ENCODE measurements around the gene FOXB2. TPM values are rescaled to one million over a fixed set of nuclear protein-coding genes. Genes with fewer than 3 reads are reported as not detected.

FOXB2 gene
- total RNA-seq, 2 donors from 2014 or later = not detected

DNA sequence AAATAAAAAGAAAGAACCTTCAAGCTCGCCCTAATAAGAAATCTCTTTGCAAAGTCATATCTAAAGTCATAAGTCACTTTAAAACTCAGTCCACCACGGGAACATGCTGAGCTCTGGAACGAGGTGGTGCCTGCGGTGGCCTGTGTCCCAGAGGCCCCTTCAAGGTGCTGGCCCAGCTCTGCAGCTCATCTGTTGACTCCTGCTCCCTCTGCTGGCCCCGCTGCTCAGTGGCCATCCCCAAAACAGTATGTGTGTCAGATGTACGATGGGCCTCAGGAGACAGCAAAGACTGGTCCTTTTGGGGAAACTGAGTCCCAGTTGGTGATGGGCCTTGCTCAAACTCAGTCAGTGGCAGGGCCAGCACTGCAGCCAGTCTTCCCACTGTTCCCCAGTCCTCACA is 22.8 kb upstream of the FOXB2 start:
- WGBS, 2 experiments (ENCODE audit: insufficient coverage in 1 of 2, insufficient read length in 1 of 2) = 44 to 45% methylated on average over 5 to 6 of the region's 6 CpGs
- no peak overlapping the region for H3K4me3 ChIP-seq (ENCODE audit: low read length)
- no peak overlapping the region for H3K9ac ChIP-seq (ENCODE audit: extremely low read depth, low read length, poor library complexity, severe bottlenecking)
- no peak overlapping the region for H3K27ac ChIP-seq (ENCODE audit: low read depth, low read length)
- Mint-ChIP-seq H3K27ac (no peak overlapping the region), H3K36me3 (ENCODE audit: low read depth) (no peaks in the 10 kb centered on the region), H3K4me1 (no peaks in the 10 kb centered on the region), H3K27me3 (ENCODE audit: insufficient read depth) (peaks cover 3% of the 10 kb centered on the region), H3K9me3 (no peaks in the 10 kb centered on the region), H3K4me3 (no peak overlapping the region)
- no peaks in the 10 kb centered on the region for H3K4me1 ChIP-seq (ENCODE audit: control insufficient read depth, insufficient read depth, low read length)
- no peaks in the 10 kb centered on the region for H3K9me3 ChIP-seq (ENCODE audit: control insufficient read depth, low read length)
- DNase-seq = peak; percentile 90
- peak; percentile 87 for TF ChIP-seq CTCF (conservative IDR thresholded peaks at IDR 0.05)
- H3K36me3 ChIP-seq (ENCODE audit: control insufficient read depth, insufficient read depth, low read length) = no peaks in the 10 kb centered on the region
- H3K27me3 ChIP-seq (ENCODE audit: control insufficient read depth, insufficient read depth, low read length, poor library complexity, severe bottlenecking) = no peaks in the 10 kb centered on the region

DNA sequence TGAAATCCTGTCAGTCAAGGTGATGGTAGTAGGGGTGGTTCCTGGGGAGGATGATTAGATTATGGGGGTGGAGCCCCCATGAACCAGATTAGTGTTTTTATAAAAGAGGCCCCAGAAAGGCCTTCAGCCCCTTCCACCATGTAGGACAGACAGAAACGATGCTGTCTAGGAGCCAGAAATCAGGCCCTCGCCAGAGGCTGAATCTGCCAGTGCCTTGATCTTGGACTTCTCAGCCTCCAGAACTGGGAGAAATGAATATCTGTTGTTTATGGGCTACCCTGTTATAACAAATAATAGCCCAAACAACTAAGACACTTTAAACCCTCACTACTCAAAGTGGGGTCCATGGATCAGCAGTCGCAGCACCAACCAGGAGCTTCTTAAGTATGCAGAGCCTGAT is 20.2 kb upstream of the FOXB2 start:
- no peak for DNase-seq
- H3K4me1 ChIP-seq (ENCODE audit: control insufficient read depth, insufficient read depth, low read length) = no peaks in the 10 kb centered on the region
- no peaks in the 10 kb centered on the region for H3K9me3 ChIP-seq (ENCODE audit: control insufficient read depth, low read length)
- peaks cover 3% of the 10 kb centered on the region for H3K27me3 ChIP-seq (ENCODE audit: control insufficient read depth, insufficient read depth, low read length, poor library complexity, severe bottlenecking)
- no peak overlapping the region for H3K9ac ChIP-seq (ENCODE audit: extremely low read depth, low read length, poor library complexity, severe bottlenecking)
- Mint-ChIP-seq H3K4me3 (no peak overlapping the region), H3K9me3 (no peaks in the 10 kb centered on the region), H3K27me3 (ENCODE audit: insufficient read depth) (peaks cover 5% of the 10 kb centered on the region), H3K4me1 (no peaks in the 10 kb centered on the region), H3K27ac (no peak overlapping the region), H3K36me3 (ENCODE audit: low read depth) (no peaks in the 10 kb centered on the region)
- WGBS, 2 experiments (ENCODE audit: insufficient coverage in 1 of 2, insufficient read length in 1 of 2) = 92 to 100% methylated on average over 3 of the region's 3 CpGs
- no peak for TF ChIP-seq CTCF (conservative IDR thresholded peaks at IDR 0.05)
- H3K4me3 ChIP-seq (ENCODE audit: low read length) = no peak overlapping the region
- H3K27ac ChIP-seq (ENCODE audit: low read depth, low read length) = no peak overlapping the region
- no peaks in the 10 kb centered on the region for H3K36me3 ChIP-seq (ENCODE audit: control insufficient read depth, insufficient read depth, low read length)

DNA sequence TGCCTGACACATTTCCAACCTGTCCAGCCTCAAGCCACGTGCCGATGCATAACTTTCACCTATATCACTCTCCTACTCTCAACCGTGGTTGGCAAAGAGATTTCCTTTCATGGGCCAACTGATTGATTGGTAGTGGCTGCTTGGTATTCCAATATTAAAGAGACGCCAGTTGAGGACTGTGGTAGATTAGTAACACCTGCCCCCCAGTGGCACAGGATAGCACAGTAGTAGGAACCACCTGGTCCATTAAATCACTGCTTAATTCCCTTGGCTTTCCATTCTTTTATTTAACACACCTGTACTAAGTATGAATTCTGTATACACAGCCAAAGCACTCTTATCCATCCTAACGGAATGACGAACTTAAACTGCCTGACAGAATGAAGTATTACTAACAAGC is 19.1 kb upstream of the FOXB2 start:
- peak; percentile 45 for DNase-seq
- H3K27ac ChIP-seq (ENCODE audit: low read depth, low read length) = no peak overlapping the region
- peaks cover 4% of the 10 kb centered on the region for H3K27me3 ChIP-seq (ENCODE audit: control insufficient read depth, insufficient read depth, low read length, poor library complexity, severe bottlenecking)
- H3K4me1 Mint-ChIP-seq = no peaks in the 10 kb centered on the region
- H3K9me3 ChIP-seq (ENCODE audit: control insufficient read depth, low read length) = no peaks in the 10 kb centered on the region
- peaks cover 5% of the 10 kb centered on the region for H3K27me3 Mint-ChIP-seq (ENCODE audit: insufficient read depth)
- H3K4me3 Mint-ChIP-seq = no peak overlapping the region
- no peak overlapping the region for H3K27ac Mint-ChIP-seq
- H3K4me1 ChIP-seq (ENCODE audit: control insufficient read depth, insufficient read depth, low read length) = no peaks in the 10 kb centered on the region
- peak; percentile 53 for TF ChIP-seq CTCF (conservative IDR thresholded peaks at IDR 0.05)
- no peaks in the 10 kb centered on the region for H3K36me3 ChIP-seq (ENCODE audit: control insufficient read depth, insufficient read depth, low read length)
- no peak overlapping the region for H3K9ac ChIP-seq (ENCODE audit: extremely low read depth, low read length, poor library complexity, severe bottlenecking)
- WGBS, 2 experiments (ENCODE audit: insufficient coverage in 1 of 2, insufficient read length in 1 of 2) = 86 to 91% methylated on average over 4 to 6 of the region's 6 CpGs
- H3K4me3 ChIP-seq (ENCODE audit: low read length) = no peak overlapping the region
- no peaks in the 10 kb centered on the region for H3K36me3 Mint-ChIP-seq (ENCODE audit: low read depth)
- H3K9me3 Mint-ChIP-seq = no peaks in the 10 kb centered on the region

Measured in endodermal cell (in vitro differentiated cells).